DMS79 treated with DMSO at 0.1 percent for 48 hours (cell line): ENCODE measurements around the gene SPEF2.
A peak's percentile ranks its signal among the peaks of the same experiment; 100 is the strongest.

ENCODE experiments used
- DNase-seq: peaks from one replicate; lab custom pipeline; 2025; lab: John Stamatoyannopoulos, UW

Gene SPEF2

GRCh38 chr5:35707659-35708058 lies 90.0 kb downstream of the SPEF2 start:
- DNase-seq, result no peak

GRCh38 chr5:35709688-35710087 lies 92.0 kb downstream of the SPEF2 start:
- no peak for DNase-seq

- no peak for DNase-seq
Measured at GRCh38 chr5:35717718-35718117, 100.1 kb downstream of the SPEF2 start.

GRCh38 chr5:35735718-35736117 lies 118.1 kb downstream of the SPEF2 start:
- DNase-seq, result no peak

- no peak for DNase-seq
Measured at GRCh38 chr5:35736280-35736679, 118.6 kb downstream of the SPEF2 start.

GRCh38 chr5:35741126-35741716 lies 123.6 kb downstream of the SPEF2 start:
- DNase-seq, result no peak

GRCh38 chr5:35741971-35742370 lies 124.3 kb downstream of the SPEF2 start:
- no peak for DNase-seq

GRCh38 chr5:35743644-35744043 lies 126.0 kb downstream of the SPEF2 start:
- DNase-seq, result no peak

- DNase-seq, result no peak
Measured at GRCh38 chr5:35745193-35745592, 127.5 kb downstream of the SPEF2 start.

GRCh38 chr5:35745660-35746059 lies 128.0 kb downstream of the SPEF2 start:
- DNase-seq, result no peak

- DNase-seq, result no peak
Measured at GRCh38 chr5:35752012-35752411, 134.3 kb downstream of the SPEF2 start.

- no peak for DNase-seq
Measured at GRCh38 chr5:35753500-35753899, 135.8 kb downstream of the SPEF2 start.

GRCh38 chr5:35754481-35754880 lies 136.8 kb downstream of the SPEF2 start:
- no peak for DNase-seq

GRCh38 chr5:35755966-35756365 lies 138.3 kb downstream of the SPEF2 start:
- DNase-seq, result no peak

GRCh38 chr5:35758151-35758724 lies 140.6 kb downstream of the SPEF2 start:
- DNase-seq, result no peak

- no peak for DNase-seq
Measured at GRCh38 chr5:35761541-35761940, 143.9 kb downstream of the SPEF2 start.

- no peak for DNase-seq
Measured at GRCh38 chr5:35762368-35762767, 144.7 kb downstream of the SPEF2 start.

- no peak for DNase-seq
Measured at GRCh38 chr5:35765921-35766320, 148.3 kb downstream of the SPEF2 start.

GRCh38 chr5:35771300-35771699 lies 153.6 kb downstream of the SPEF2 start:
- no peak for DNase-seq

- DNase-seq, result no peak
Measured at GRCh38 chr5:35771839-35772238, 154.2 kb downstream of the SPEF2 start.

GRCh38 chr5:35773967-35774366 lies 156.3 kb downstream of the SPEF2 start:
- DNase-seq, result no peak

GRCh38 chr5:35776757-35777156 lies 159.1 kb downstream of the SPEF2 start:
- no peak for DNase-seq

GRCh38 chr5:35777358-35778087 lies 159.9 kb downstream of the SPEF2 start:
- peak; percentile 39 for DNase-seq
